Muscle layer of duodenum (tissue), 2 donors: ENCODE measurements around the gene AKT2.

Experiments
- H3K27ac ChIP-seq: one replicate; pipeline ENCODE4 v1.7.0; 2013; ENCODE audit warnings: mild to moderate bottlenecking, low read length
- H3K27me3 ChIP-seq: one replicate; pipeline ENCODE4 v1.7.0; 2013; ENCODE audit warnings: low read depth, mild to moderate bottlenecking, control low read depth, low read length
- H3K36me3 ChIP-seq, 2 donors: one replicate each; pipeline ENCODE4 v1.7.0; 2013; ENCODE audit warnings: low read length in 2 of 2, control low read depth in 1 of 2, mild to moderate bottlenecking in 1 of 2; ENCODE audit not compliant: insufficient read depth in 2 of 2, control insufficient read depth in 1 of 2
- H3K4me1 ChIP-seq, 2 donors: one replicate each; pipeline ENCODE4 v1.7.0; 2013; ENCODE audit warnings: low read length in 2 of 2, mild to moderate bottlenecking in 2 of 2, control low read depth in 1 of 2, moderate library complexity in 1 of 2; ENCODE audit not compliant: insufficient read depth in 2 of 2, control insufficient read depth in 1 of 2
- H3K4me3 ChIP-seq, 2 donors: one replicate each; pipeline ENCODE4 v1.7.0; 2013; ENCODE audit warnings: low read length in 2 of 2, low read depth in 1 of 2, mild to moderate bottlenecking in 1 of 2
- H3K9me3 ChIP-seq, 2 donors: one replicate each; pipeline ENCODE4 v1.7.0; 2013; ENCODE audit warnings: low read length in 2 of 2, control low read depth in 1 of 2, mild to moderate bottlenecking in 1 of 2; ENCODE audit not compliant: control insufficient read depth in 1 of 2
- donor health status: healthy.

AKT2 gene

GRCh38 chr19:40261631-40262030 lies 23.5 kb downstream of the AKT2 start:
- no peak overlapping the region for H3K4me3 ChIP-seq
- peaks cover 25 to 41% of the 10 kb centered on the region in 2 donors for H3K36me3 ChIP-seq
- H3K27ac ChIP-seq = no peak overlapping the region
- H3K4me1 ChIP-seq = peaks cover 0 to 8% of the 10 kb centered on the region in 2 donors
- H3K27me3 ChIP-seq = no peaks in the 10 kb centered on the region
- H3K9me3 ChIP-seq = no peaks in the 10 kb centered on the region

GRCh38 chr19:40257096-40257517 lies 28.0 kb downstream of the AKT2 start:
- peaks cover 20 to 34% of the 10 kb centered on the region in 2 donors for H3K36me3 ChIP-seq
- H3K4me3 ChIP-seq = no peak overlapping the region
- no peaks in the 10 kb centered on the region for H3K9me3 ChIP-seq
- H3K4me1 ChIP-seq = peaks cover 0 to 6% of the 10 kb centered on the region in 2 donors
- H3K27me3 ChIP-seq = no peaks in the 10 kb centered on the region
- no peak overlapping the region for H3K27ac ChIP-seq

- H3K4me3 ChIP-seq = no peak overlapping the region
- H3K27me3 ChIP-seq = no peaks in the 10 kb centered on the region
- peaks cover 20 to 34% of the 10 kb centered on the region in 2 donors for H3K36me3 ChIP-seq
- no peaks in the 10 kb centered on the region for H3K9me3 ChIP-seq
- no peak overlapping the region for H3K27ac ChIP-seq
- H3K4me1 ChIP-seq = peaks cover 0 to 6% of the 10 kb centered on the region in 2 donors
Observed at GRCh38 chr19:40256512-40256911, 28.6 kb downstream of the AKT2 start.

GRCh38 chr19:40255619-40256166 lies 29.5 kb downstream of the AKT2 start:
- peaks cover 20 to 34% of the 10 kb centered on the region in 2 donors for H3K36me3 ChIP-seq
- H3K4me1 ChIP-seq = peaks cover 0 to 6% of the 10 kb centered on the region in 2 donors
- no peaks in the 10 kb centered on the region for H3K27me3 ChIP-seq
- H3K9me3 ChIP-seq = no peaks in the 10 kb centered on the region
- no peak overlapping the region for H3K4me3 ChIP-seq
- H3K27ac ChIP-seq = no peak overlapping the region

GRCh38 chr19:40254714-40255418 lies 30.3 kb downstream of the AKT2 start:
- Histone ChIP-seq H3K4me3 (no peak overlapping the region), H3K27ac (no peak overlapping the region), H3K9me3 (no peaks in the 10 kb centered on the region), H3K36me3 (peaks cover 21 to 37% of the 10 kb centered on the region in 2 donors), H3K27me3 (no peaks in the 10 kb centered on the region), H3K4me1 (peaks cover 0 to 6% of the 10 kb centered on the region in 2 donors)

GRCh38 chr19:40253611-40254092 lies 31.5 kb downstream of the AKT2 start:
- peaks cover 24 to 41% of the 10 kb centered on the region in 2 donors for H3K36me3 ChIP-seq
- no peak overlapping the region for H3K27ac ChIP-seq
- H3K4me3 ChIP-seq = no peak overlapping the region
- H3K27me3 ChIP-seq = no peaks in the 10 kb centered on the region
- H3K9me3 ChIP-seq = no peaks in the 10 kb centered on the region
- peaks cover 0 to 6% of the 10 kb centered on the region in 2 donors for H3K4me1 ChIP-seq

GRCh38 chr19:40252395-40252794 lies 32.8 kb downstream of the AKT2 start:
- H3K36me3 ChIP-seq = peaks cover 24 to 39% of the 10 kb centered on the region in 2 donors
- no peaks in the 10 kb centered on the region for H3K9me3 ChIP-seq
- no peak overlapping the region for H3K4me3 ChIP-seq
- H3K4me1 ChIP-seq = peaks cover 0 to 6% of the 10 kb centered on the region in 2 donors
- no peaks in the 10 kb centered on the region for H3K27me3 ChIP-seq
- H3K27ac ChIP-seq = no peak overlapping the region

- H3K4me1 ChIP-seq = peaks cover 0 to 6% of the 10 kb centered on the region in 2 donors
- H3K4me3 ChIP-seq = no peak overlapping the region
- peaks cover 24 to 35% of the 10 kb centered on the region in 2 donors for H3K36me3 ChIP-seq
- H3K9me3 ChIP-seq = no peaks in the 10 kb centered on the region
- no peaks in the 10 kb centered on the region for H3K27me3 ChIP-seq
- H3K27ac ChIP-seq = no peak overlapping the region
Observed at GRCh38 chr19:40251991-40252390, 33.2 kb downstream of the AKT2 start.

GRCh38 chr19:40251244-40251643 lies 33.9 kb downstream of the AKT2 start:
- H3K27ac ChIP-seq = no peak overlapping the region
- H3K4me1 ChIP-seq = peaks cover 0 to 10% of the 10 kb centered on the region in 2 donors
- no peaks in the 10 kb centered on the region for H3K9me3 ChIP-seq
- no peaks in the 10 kb centered on the region for H3K27me3 ChIP-seq
- H3K4me3 ChIP-seq = no peak overlapping the region
- H3K36me3 ChIP-seq = peaks cover 19 to 28% of the 10 kb centered on the region in 2 donors

GRCh38 chr19:40249781-40250180 lies 35.4 kb downstream of the AKT2 start:
- H3K27ac ChIP-seq = no peak overlapping the region
- H3K4me1 ChIP-seq = peaks cover 2 to 18% of the 10 kb centered on the region in 2 donors
- no peaks in the 10 kb centered on the region for H3K27me3 ChIP-seq
- no peak overlapping the region for H3K4me3 ChIP-seq
- peaks cover 6 to 13% of the 10 kb centered on the region in 2 donors for H3K36me3 ChIP-seq
- H3K9me3 ChIP-seq = no peaks in the 10 kb centered on the region

- no peak overlapping the region for H3K4me3 ChIP-seq
- H3K9me3 ChIP-seq = no peaks in the 10 kb centered on the region
- peaks cover 3 to 11% of the 10 kb centered on the region in 2 donors for H3K36me3 ChIP-seq
- no peaks in the 10 kb centered on the region for H3K27me3 ChIP-seq
- H3K4me1 ChIP-seq = peaks cover 2 to 21% of the 10 kb centered on the region in 2 donors
- H3K27ac ChIP-seq = no peak overlapping the region
Observed at GRCh38 chr19:40249201-40249600, 35.9 kb downstream of the AKT2 start.
